ENCODE measurements around the gene ZNF385B. TPM values are rescaled to one million over a fixed set of nuclear protein-coding genes. Genes with fewer than 3 reads are reported as not detected.

ZNF385B gene
- total RNA-seq, 1 donor from 2014 or later: 0.25 TPM

GRCh38 chr2:179571721-179572120 lies 289.7 kb downstream of the ZNF385B start:
- TF ChIP-seq, protein P1, sequence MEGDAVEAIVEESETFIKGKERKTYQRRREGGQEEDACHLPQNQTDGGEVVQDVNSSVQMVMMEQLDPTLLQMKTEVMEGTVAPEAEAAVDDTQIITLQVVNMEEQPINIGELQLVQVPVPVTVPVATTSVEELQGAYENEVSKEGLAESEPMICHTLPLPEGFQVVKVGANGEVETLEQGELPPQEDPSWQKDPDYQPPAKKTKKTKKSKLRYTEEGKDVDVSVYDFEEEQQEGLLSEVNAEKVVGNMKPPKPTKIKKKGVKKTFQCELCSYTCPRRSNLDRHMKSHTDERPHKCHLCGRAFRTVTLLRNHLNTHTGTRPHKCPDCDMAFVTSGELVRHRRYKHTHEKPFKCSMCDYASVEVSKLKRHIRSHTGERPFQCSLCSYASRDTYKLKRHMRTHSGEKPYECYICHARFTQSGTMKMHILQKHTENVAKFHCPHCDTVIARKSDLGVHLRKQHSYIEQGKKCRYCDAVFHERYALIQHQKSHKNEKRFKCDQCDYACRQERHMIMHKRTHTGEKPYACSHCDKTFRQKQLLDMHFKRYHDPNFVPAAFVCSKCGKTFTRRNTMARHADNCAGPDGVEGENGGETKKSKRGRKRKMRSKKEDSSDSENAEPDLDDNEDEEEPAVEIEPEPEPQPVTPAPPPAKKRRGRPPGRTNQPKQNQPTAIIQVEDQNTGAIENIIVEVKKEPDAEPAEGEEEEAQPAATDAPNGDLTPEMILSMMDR (IDR thresholded peaks at IDR 0.05; ENCODE audit: insufficient read depth, low read length, poor library complexity, severe bottlenecking): no peak
- Histone ChIP-seq H3K27me3 (ENCODE audit: control insufficient read depth, insufficient read depth, low read length) (no peaks in the 10 kb centered on the region), H3K4me3 (ENCODE audit: low read depth, low read length) (no peak overlapping the region), H3K36me3 (ENCODE audit: control insufficient read depth, insufficient read depth, low read length) (no peaks in the 10 kb centered on the region)
- DNase-seq (ENCODE audit: low read depth): no peak

DNA sequence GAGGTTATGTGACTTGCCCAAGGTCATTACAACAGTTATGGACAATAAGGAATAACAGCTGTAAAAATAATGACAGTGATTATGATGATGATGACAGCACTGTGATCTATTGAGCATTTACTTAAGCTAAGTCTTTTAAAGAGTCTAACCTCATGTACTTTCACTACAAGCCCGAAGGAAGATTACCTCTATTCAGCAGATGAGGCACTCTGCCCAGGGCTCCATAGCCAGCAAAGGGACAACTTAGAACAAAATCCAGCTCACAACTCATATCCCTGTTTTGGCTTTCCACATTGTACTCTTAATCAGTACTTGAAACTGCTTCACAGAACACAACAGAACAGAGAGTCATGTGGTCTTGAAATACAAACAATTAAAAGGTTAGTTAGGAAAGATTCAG lies 290.2 kb downstream of the ZNF385B start:
- no peak for DNase-seq (ENCODE audit: low read depth)
- no peaks in the 10 kb centered on the region for H3K36me3 ChIP-seq (ENCODE audit: control insufficient read depth, insufficient read depth, low read length)
- TF ChIP-seq, protein P1 (IDR thresholded peaks at IDR 0.05; ENCODE audit: insufficient read depth, low read length, poor library complexity, severe bottlenecking): no peak
- no peaks in the 10 kb centered on the region for H3K27me3 ChIP-seq (ENCODE audit: control insufficient read depth, insufficient read depth, low read length)
- no peak overlapping the region for H3K4me3 ChIP-seq (ENCODE audit: low read depth, low read length)

GRCh38 chr2:179569831-179570233 lies 291.6 kb downstream of the ZNF385B start:
- H3K27me3 ChIP-seq (ENCODE audit: control insufficient read depth, insufficient read depth, low read length): no peaks in the 10 kb centered on the region
- no peak overlapping the region for H3K4me3 ChIP-seq (ENCODE audit: low read depth, low read length)
- TF ChIP-seq, protein P1 (IDR thresholded peaks at IDR 0.05; ENCODE audit: insufficient read depth, low read length, poor library complexity, severe bottlenecking): no peak
- H3K36me3 ChIP-seq (ENCODE audit: control insufficient read depth, insufficient read depth, low read length): no peaks in the 10 kb centered on the region
- DNase-seq (ENCODE audit: low read depth): peak; percentile 42

GRCh38 chr2:179565807-179566206 lies 295.6 kb downstream of the ZNF385B start:
- TF ChIP-seq, protein P1 (IDR thresholded peaks at IDR 0.05; ENCODE audit: insufficient read depth, low read length, poor library complexity, severe bottlenecking): no peak
- Histone ChIP-seq H3K4me3 (ENCODE audit: low read depth, low read length) (no peak overlapping the region), H3K36me3 (ENCODE audit: control insufficient read depth, insufficient read depth, low read length) (no peaks in the 10 kb centered on the region), H3K27me3 (ENCODE audit: control insufficient read depth, insufficient read depth, low read length) (no peaks in the 10 kb centered on the region)
- no peak for DNase-seq (ENCODE audit: low read depth)

- H3K36me3 ChIP-seq (ENCODE audit: control insufficient read depth, insufficient read depth, low read length): no peaks in the 10 kb centered on the region
- DNase-seq (ENCODE audit: low read depth): no peak
- H3K4me3 ChIP-seq (ENCODE audit: low read depth, low read length): peak overlapping the region; percentile 46
- H3K27me3 ChIP-seq (ENCODE audit: control insufficient read depth, insufficient read depth, low read length): no peaks in the 10 kb centered on the region
- TF ChIP-seq, protein P1 (IDR thresholded peaks at IDR 0.05; ENCODE audit: insufficient read depth, low read length, poor library complexity, severe bottlenecking): no peak
Observed at GRCh38 chr2:179562330-179562885, 299.0 kb downstream of the ZNF385B start.

DNA sequence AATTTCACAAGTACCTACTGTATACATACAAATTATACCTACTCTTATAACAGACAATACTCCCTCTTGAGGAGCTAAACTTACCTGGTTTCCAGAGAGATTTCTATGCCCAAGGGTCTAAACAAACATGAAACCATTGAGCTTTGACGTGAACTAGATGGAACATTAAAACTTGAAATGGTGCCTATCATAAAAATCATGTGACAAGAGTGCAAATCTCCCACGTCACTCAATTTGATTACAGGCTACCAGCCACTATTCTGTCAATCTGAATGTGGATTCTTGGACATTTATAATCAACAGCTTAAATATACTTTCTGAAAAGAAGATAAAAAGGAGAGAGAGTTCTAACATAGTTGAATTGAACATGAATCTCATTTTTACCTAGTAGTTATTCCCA lies 299.7 kb downstream of the ZNF385B start:
- Histone ChIP-seq H3K36me3 (ENCODE audit: control insufficient read depth, insufficient read depth, low read length) (no peaks in the 10 kb centered on the region), H3K4me3 (ENCODE audit: low read depth, low read length) (peak overlapping the region; percentile 46), H3K27me3 (ENCODE audit: control insufficient read depth, insufficient read depth, low read length) (no peaks in the 10 kb centered on the region)
- TF ChIP-seq, protein P1 (IDR thresholded peaks at IDR 0.05; ENCODE audit: insufficient read depth, low read length, poor library complexity, severe bottlenecking): no peak
- DNase-seq (ENCODE audit: low read depth): no peak

All from kidney epithelial cell (primary cell).